Tracheal epithelial cell (primary cell): ENCODE results near the gene DLX2. TPM values are rescaled to one million over a fixed set of nuclear protein-coding genes. Genes with fewer than 3 reads are reported as not detected.

ENCODE experiments used
- total RNA-seq: library from RNA; depleted of rRNA; stranded (reverse); fragments of >200 nt; gene quantifications from 2 replicates; pipeline ENCODE4 v1.2.1, GENCODE V29; 2014

The DLX2 gene
- total RNA-seq = under 0.01 TPM in 1 of 2 replicates, not detected in the other

DNA sequence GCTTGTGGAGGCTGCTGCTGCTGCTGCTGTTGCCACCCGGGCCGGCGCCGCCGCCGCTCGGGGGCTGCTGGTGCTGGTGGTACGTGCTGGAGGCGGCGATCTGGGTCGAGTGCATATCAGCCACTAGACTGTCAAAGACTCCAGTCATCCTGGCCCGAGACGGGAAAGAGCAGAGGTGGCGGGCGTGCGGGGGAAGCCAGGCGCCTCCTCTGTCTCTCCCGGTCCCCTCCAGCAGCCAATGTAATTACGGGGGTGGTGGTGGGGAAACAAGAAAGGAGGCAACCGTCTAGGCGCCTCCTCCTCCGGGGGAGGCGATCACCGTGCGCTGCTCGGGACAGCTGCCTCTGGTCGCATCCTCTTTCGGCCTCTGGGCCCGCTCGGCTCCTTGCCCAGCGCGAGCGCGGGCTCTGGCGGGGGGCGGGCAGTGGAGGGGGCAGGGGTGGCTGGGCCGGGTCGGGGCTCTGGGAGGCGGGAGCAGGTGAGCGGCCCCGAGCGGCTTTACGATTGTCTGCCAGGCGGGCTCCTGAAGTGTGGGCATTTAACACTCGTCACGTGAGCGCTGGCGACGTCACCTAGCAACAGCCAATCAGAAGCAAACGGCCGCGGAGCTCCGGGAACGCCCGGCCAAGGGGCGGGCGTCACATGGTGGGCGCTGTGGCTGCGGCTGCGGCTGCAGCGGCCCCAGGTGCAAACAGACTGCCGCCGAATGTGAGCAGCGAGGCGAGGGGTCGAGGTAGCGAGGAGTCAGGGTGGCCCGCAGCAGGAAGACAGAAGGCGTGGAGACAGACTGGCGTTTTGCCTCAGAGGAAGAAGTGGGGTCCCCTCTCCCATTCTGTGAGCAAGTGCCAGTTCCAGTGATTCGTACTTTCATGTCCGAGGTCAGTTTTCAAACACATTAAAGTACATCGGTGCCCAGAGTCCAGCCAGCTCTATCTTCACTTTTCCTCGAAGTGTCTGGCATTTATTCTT, at the start of gene DLX2:
DLX2 (minus strand) TSS at position 510 of the 969 bp plus-strand sequence; CDS start at position 148, 362 bp downstream.

DNA sequence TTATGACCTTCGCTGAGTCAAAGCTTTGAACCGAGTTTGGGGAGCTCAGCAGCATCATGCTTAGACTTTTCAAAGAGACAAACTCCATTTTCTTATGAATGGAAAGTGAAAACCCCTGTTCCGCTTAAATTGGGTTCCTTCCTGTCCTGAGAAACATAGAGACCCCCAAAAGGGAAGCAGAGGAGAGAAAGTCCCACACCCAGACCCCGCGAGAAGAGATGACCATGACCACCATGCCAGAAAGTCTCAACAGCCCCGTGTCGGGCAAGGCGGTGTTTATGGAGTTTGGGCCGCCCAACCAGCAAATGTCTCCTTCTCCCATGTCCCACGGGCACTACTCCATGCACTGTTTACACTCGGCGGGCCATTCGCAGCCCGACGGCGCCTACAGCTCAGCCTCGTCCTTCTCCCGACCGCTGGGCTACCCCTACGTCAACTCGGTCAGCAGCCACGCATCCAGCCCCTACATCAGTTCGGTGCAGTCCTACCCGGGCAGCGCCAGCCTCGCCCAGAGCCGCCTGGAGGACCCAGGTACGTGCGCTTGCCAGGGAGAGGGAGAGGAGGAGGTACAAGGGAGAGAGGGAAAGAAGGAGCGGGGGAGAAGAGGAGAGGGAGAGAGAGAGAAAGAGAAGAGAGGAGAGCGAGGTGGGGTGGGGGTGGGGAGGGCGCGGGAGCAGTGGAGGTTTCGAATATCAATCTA, 17.1 kb downstream of the DLX2 start, which contains the start of gene DLX1:
DLX1 (plus strand) TSS at position 48 of the 700 bp plus-strand sequence; CDS start at position 219, 171 bp downstream.

Other genes starting within 250 kb of the DLX2 start
- gene SLC25A12, start 208.7 kb downstream of the DLX2 start, total RNA-seq = 11.1 and 14.1 TPM in 2 replicates
- 23.1 and 25.8 TPM in 2 replicates for gene HAT1, start 180.4 kb downstream of the DLX2 start, total RNA-seq
- gene METAP1D, start 102.9 kb downstream of the DLX2 start, total RNA-seq = 2.9 and 11.9 TPM in 2 replicates
- gene DLX1, start 17.4 kb downstream of the DLX2 start, total RNA-seq = not detected in 2 replicates